Mononuclear cell (primary cell): ENCODE results near the gene WDR70. TPM values are rescaled to one million over a fixed set of nuclear protein-coding genes. Genes with fewer than 3 reads are reported as not detected.

Source experiments
- H3K27me3 ChIP-seq: 2 replicates; pipeline ENCODE4 v1.6.0; 2011; ENCODE audit warnings: low read length, control low read depth; ENCODE audit not compliant: insufficient read depth
- H3K4me1 ChIP-seq: 2 replicates; pipeline ENCODE4 v1.5.1; 2011; ENCODE audit warnings: mild to moderate bottlenecking, low read length, control low read depth; ENCODE audit not compliant: insufficient read depth
- H3K4me3 ChIP-seq: 2 replicates; pipeline ENCODE4 v1.5.1; 2011; ENCODE audit warnings: mild to moderate bottlenecking, low read length, moderate library complexity
- H3K9me3 ChIP-seq: 2 replicates; pipeline ENCODE4 v1.5.1; 2011; ENCODE audit warnings: low read depth, mild to moderate bottlenecking, control low read depth, low read length
- total RNA-seq: library from RNA; depleted of rRNA; stranded (reverse); fragments of >200 nt; gene quantifications from one replicate; pipeline ENCODE4 v1.2.3, GENCODE V29; 2012

The WDR70 gene
- total RNA-seq, 1 donor = 21.5 TPM

- no peaks in the 10 kb centered on the region for H3K9me3 ChIP-seq
- no peaks in the 10 kb centered on the region for H3K4me1 ChIP-seq
- no peaks in the 10 kb centered on the region for H3K27me3 ChIP-seq
- H3K4me3 ChIP-seq = no peak overlapping the region
These were observed 140.2 kb downstream of the WDR70 start for GRCh38 chr5:37519304-37519703.

- Histone ChIP-seq H3K4me1 (no peaks in the 10 kb centered on the region), H3K27me3 (no peaks in the 10 kb centered on the region), H3K9me3 (no peaks in the 10 kb centered on the region), H3K4me3 (no peak overlapping the region)
These were observed 140.7 kb downstream of the WDR70 start for GRCh38 chr5:37519807-37520206.

DNA sequence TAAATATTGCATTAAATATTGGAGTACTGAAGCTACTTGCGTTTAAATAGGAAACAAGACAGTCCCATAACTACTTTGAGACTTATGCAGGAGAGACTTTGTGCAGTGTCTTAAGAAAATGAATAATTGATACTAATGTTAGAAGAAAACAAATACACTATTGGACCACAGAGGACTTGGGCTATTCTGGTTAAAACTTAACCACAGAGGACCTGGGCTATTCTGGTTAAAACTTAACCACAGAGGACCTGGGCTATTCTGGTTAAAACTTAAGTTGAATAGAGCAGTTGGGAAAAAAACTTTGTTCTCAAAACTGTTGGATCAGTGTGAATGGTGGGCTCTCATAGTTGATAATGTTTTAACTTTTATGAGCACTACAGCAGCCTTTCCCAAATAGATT, 141.7 kb downstream of the WDR70 start:
- Histone ChIP-seq H3K4me1 (no peaks in the 10 kb centered on the region), H3K4me3 (no peak overlapping the region), H3K27me3 (no peaks in the 10 kb centered on the region), H3K9me3 (no peaks in the 10 kb centered on the region)

GRCh38 chr5:37532976-37533740, 154.0 kb downstream of the WDR70 start:
- no peaks in the 10 kb centered on the region for H3K9me3 ChIP-seq
- no peaks in the 10 kb centered on the region for H3K27me3 ChIP-seq
- H3K4me1 ChIP-seq = no peaks in the 10 kb centered on the region
- no peak overlapping the region for H3K4me3 ChIP-seq

- no peaks in the 10 kb centered on the region for H3K9me3 ChIP-seq
- H3K27me3 ChIP-seq = no peaks in the 10 kb centered on the region
- H3K4me3 ChIP-seq = no peak overlapping the region
- H3K4me1 ChIP-seq = no peaks in the 10 kb centered on the region
These were observed 154.7 kb downstream of the WDR70 start for GRCh38 chr5:37533851-37534250.

DNA sequence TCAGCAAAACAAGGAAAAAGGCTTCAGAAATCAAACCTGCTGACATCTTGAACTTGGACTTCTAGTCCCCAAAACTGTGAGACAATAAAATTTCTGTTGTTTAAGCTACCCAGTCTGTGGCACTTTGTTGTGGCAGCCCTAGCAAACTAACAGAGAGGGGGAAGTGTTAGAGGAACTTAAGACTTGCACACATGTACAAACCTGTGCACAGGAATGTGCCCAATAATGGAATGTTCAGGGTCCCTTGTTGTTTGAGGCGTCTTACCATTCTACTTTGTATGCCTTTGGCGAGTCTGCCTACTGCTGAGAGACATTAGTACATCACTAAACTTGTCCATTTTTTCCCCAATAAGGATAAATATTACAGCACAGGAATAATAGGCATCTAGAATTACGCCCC, 160.3 kb downstream of the WDR70 start:
- no peaks in the 10 kb centered on the region for H3K9me3 ChIP-seq
- H3K4me3 ChIP-seq = no peak overlapping the region
- no peaks in the 10 kb centered on the region for H3K27me3 ChIP-seq
- no peaks in the 10 kb centered on the region for H3K4me1 ChIP-seq

GRCh38 chr5:37543216-37543615, 164.1 kb downstream of the WDR70 start:
- Histone ChIP-seq H3K9me3 (no peaks in the 10 kb centered on the region), H3K4me1 (no peaks in the 10 kb centered on the region), H3K27me3 (no peaks in the 10 kb centered on the region), H3K4me3 (no peak overlapping the region)

GRCh38 chr5:37549411-37549810, 170.3 kb downstream of the WDR70 start:
- H3K4me3 ChIP-seq = no peak overlapping the region
- no peaks in the 10 kb centered on the region for H3K9me3 ChIP-seq
- H3K4me1 ChIP-seq = no peaks in the 10 kb centered on the region
- H3K27me3 ChIP-seq = no peaks in the 10 kb centered on the region

DNA sequence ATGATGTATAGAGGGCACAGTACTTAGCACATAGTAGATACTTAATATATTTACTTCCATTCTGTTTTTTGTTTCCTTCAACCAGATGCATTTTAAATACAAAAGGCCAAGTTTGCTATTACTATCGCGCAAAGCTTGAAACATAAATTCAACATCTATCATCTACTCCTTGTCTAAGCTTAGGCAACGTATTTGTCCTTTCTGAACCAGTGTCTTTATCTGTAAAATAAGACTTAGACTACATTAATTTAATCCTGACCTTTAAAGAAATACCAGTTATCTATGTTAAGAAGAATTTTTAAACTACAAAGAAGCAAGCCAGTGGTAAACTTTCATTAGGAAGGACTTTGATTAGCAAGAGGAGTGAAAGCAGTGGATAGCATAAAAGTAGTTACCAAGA, 173.0 kb downstream of the WDR70 start:
- H3K4me1 ChIP-seq = no peaks in the 10 kb centered on the region
- H3K27me3 ChIP-seq = no peaks in the 10 kb centered on the region
- H3K9me3 ChIP-seq = no peaks in the 10 kb centered on the region
- H3K4me3 ChIP-seq = no peak overlapping the region

DNA sequence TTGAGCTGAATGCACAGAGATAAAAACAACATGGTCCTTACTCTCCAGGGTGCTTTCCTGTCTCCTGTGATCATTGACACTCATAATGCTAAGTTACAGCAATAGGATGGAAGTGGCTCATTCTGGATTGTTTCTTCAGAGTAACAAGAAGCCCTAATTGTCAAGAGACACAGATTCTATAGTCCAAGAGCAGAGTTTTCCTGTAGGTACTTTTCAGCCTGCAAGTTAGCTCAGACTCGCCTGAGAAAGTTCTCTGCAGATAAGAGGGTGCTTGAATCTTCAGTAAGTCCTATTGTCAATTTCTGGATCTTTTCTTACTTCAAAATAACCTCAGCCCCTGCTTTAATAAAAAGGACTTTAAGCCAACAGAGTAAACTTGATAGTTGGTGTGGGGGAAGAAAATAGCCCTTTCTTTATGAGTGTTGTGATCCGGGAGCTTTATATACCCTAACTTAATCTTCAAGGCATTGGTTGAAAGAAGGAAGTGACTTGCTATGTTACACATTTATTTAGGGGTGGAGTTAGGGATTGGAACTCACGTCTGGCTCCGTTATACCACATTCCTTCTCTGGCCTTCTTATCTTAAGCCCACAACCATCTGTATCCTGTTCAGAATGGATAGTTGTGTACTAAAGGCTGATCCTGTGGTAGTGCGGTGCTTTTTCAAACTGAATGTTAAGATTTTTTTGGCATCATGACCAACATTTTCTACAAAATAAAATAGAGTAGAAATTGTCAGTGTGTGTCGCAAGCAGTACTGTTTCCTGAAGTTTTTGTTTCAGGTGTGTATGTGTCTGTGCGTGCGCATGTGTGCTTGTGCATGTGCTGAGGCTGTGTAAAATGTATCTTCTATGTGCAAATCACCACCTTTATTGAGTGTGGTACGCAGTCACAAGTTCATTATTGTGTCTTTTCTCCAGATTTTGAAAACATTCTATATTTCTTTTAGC, 173.9 kb downstream of the WDR70 start:
- no peak overlapping the region for H3K4me3 ChIP-seq
- H3K27me3 ChIP-seq = no peaks in the 10 kb centered on the region
- H3K4me1 ChIP-seq = no peaks in the 10 kb centered on the region
- H3K9me3 ChIP-seq = no peaks in the 10 kb centered on the region

GRCh38 chr5:37553720-37554404, 174.7 kb downstream of the WDR70 start:
- Histone ChIP-seq H3K27me3 (no peaks in the 10 kb centered on the region), H3K9me3 (no peaks in the 10 kb centered on the region), H3K4me3 (no peak overlapping the region), H3K4me1 (no peaks in the 10 kb centered on the region)

DNA sequence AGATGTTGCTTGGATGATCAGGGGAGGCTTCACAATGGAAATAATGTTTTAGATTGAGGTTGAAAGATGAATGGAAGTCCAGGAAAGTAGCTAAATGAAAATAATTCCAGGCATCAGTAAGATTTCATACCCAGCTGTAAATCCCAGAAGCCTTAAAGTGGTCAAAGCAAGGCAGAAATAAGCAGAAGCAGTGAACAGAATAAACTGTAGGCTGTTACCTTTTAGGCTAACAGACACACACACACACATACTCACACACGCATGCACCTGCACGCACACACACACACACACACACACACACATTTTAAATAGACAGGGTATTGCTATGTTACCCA, 175.3 kb downstream of the WDR70 start:
- Histone ChIP-seq H3K27me3 (no peaks in the 10 kb centered on the region), H3K4me1 (no peaks in the 10 kb centered on the region), H3K9me3 (no peaks in the 10 kb centered on the region), H3K4me3 (no peak overlapping the region)

- Histone ChIP-seq H3K9me3 (no peaks in the 10 kb centered on the region), H3K27me3 (no peaks in the 10 kb centered on the region), H3K4me3 (no peak overlapping the region), H3K4me1 (no peaks in the 10 kb centered on the region)
These were observed 175.8 kb downstream of the WDR70 start for GRCh38 chr5:37554938-37555337.

- Histone ChIP-seq H3K4me1 (no peaks in the 10 kb centered on the region), H3K9me3 (no peaks in the 10 kb centered on the region), H3K4me3 (no peak overlapping the region), H3K27me3 (no peaks in the 10 kb centered on the region)
These were observed 178.7 kb downstream of the WDR70 start for GRCh38 chr5:37557734-37558293.
